Colonic mucosa (tissue), 4 donors: ENCODE results near the gene MAN1B1. TPM values are rescaled to one million over a fixed set of nuclear protein-coding genes. Genes with fewer than 3 reads are reported as not detected.
A peak's percentile ranks its signal among the peaks of the same experiment; 100 is the strongest.
"Not testable (repeated sequence)": the region's sequence is repeated elsewhere in the genome, so short reads cannot be mapped to it uniquely, and the experiment has no call there.

Experiments used
- DNase-seq: peaks from one replicate; pipeline ENCODE4 v3.0.0-alpha.2; 2020
- H3K27ac ChIP-seq: fragments of 200-600 bp; one replicate; pipeline ENCODE4 v1.8.0; 2021
- H3K27me3 ChIP-seq: fragments of 200-600 bp; one replicate; pipeline ENCODE4 v1.8.0; 2021
- H3K36me3 ChIP-seq: fragments of 200-600 bp; one replicate; pipeline ENCODE4 v1.8.0; 2021
- H3K4me1 ChIP-seq: fragments of 200-600 bp; one replicate; pipeline ENCODE4 v1.8.0; 2021; ENCODE audit warnings: mild to moderate bottlenecking
- H3K4me3 ChIP-seq: fragments of 200-600 bp; one replicate; pipeline ENCODE4 v1.8.0; 2021
- H3K9ac ChIP-seq, 2 donors: one replicate each; pipeline ENCODE4 v1.7.0; 2013; ENCODE audit warnings: control low read depth in 2 of 2, low read depth in 2 of 2, low read length in 2 of 2
- H3K9me3 ChIP-seq: fragments of 200-600 bp; one replicate; pipeline ENCODE4 v1.8.0; 2021
- CTCF ChIP-seq: fragments of 200-600 bp; IDR thresholded peaks from one replicate; pipeline ENCODE4 v1.8.0; 2022; ENCODE audit warnings: antibody characterized with exemption, mild to moderate bottlenecking
- intact Hi-C: fragments of 100-400 bp; cut with DNase I; formaldehyde crosslinking; loops from one replicate; pipeline ENCODE4 v1.14.1; 2022
- total RNA-seq, 2 donors: library from RNA; stranded (reverse); fragmentation: NEBNext Ultra II Directional in 1 of 2; extraction: Animal tissue kit (Norgen Biotek cat#: 25700) in 1 of 2; gene quantifications; one replicate each; pipeline ENCODE4 v1.2.1, GENCODE V29; 2021
- donor health status: healthy.
- donor health status: DM: no; HTN: no; CAD: no.
- donor health status: DM: no; HTN: no; CAD: no.

The MAN1B1 gene
- total RNA-seq, 2 donors from 2014 or later: 43.5 to 52.6 TPM

- H3K9me3 ChIP-seq: no peaks in the 10 kb centered on the region
- no peak within 1 kb of the TSS for H3K27ac ChIP-seq
- H3K36me3 ChIP-seq: no peaks in the 10 kb centered on the region
- DNase-seq: peak; percentile 78
- peak within 1 kb of the TSS; percentile 72 for H3K4me3 ChIP-seq
- no peak for TF ChIP-seq CTCF
- peak within 1 kb of the TSS; percentile 40 to 72 for H3K9ac ChIP-seq
- intact Hi-C loops: no loop called here
- no peaks in the 10 kb centered on the region for H3K4me1 ChIP-seq
- peaks cover 4% of the 10 kb centered on the region for H3K27me3 ChIP-seq
Observed at GRCh38 chr9:137114613-137115393, 28.0 kb downstream of the MAN1B1 start, which contains the start of gene DPP7. Gene DPP7, minus strand, starts transcription at chr9:137114733. Its CDS starts 20 bp downstream, at chr9:137114713.

DNA sequence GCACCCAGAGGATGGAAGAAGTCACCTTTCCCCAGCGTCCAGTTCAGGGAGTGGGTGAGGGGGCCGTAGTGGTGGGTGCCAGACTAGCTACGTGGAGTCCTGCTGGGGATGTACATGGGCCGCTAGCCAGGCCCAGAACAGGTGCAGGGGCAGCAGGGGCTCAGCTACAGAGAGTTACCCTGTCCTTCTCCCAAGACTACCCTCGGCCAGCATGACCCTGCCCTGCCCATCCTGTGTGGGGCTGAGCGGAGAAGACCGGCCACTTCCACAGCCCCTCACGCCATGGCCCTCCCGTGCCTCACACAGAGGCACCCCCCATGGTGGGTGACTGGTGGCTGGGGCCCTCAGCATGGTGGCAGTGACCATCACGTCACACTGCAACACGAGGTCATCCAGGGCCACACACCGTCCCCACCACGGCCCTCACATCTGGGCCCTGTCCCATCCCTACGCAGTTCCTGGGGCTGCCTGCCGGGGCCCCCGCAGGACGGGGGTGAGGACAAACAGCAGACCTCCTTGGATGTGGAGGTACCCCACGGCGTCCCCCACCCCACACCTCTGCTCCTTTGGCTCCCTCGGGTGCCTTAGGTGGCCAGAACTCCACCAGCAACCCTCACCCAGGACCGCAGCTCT lies 28.7 kb downstream of the MAN1B1 start:
- Histone ChIP-seq H3K9ac (peak overlapping the region in 1 of 2 donors; percentile 72), H3K4me1 (no peaks in the 10 kb centered on the region), H3K9me3 (no peaks in the 10 kb centered on the region), H3K27me3 (peaks cover 4% of the 10 kb centered on the region), H3K36me3 (no peaks in the 10 kb centered on the region), H3K4me3 (no peak overlapping the region), H3K27ac (no peak overlapping the region)
- intact Hi-C loops: no loop called here
- no peak for DNase-seq
- TF ChIP-seq CTCF: no peak

DNA sequence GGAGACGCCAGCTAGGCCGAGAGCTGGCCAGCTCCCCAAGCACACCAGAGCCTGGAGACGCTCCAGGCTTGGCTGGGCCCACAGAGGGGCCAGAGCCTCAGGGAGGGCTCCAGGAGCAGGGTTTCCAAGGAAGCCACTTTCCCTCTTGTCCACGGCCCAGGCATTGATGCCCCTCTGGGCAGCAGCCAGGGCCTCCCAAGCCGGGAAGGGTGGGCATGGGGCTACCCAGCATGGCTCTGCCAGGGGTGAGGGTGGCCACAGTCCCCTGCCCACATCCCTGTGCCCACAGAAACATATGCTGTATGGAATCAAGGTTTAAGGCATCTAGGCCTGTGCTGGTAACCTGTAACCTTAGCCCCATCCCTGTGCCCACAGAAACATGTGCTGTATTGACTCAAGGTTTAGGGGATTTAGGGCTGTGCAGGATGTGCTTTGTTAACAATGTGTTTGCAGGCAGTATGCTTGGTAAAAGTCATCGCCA lies 29.3 kb downstream of the MAN1B1 start:
- Histone ChIP-seq H3K36me3 (no peaks in the 10 kb centered on the region), H3K27me3 (peaks cover 4% of the 10 kb centered on the region), H3K9ac (no peak overlapping the region), H3K4me3 (no peak overlapping the region), H3K4me1 (no peaks in the 10 kb centered on the region), H3K27ac (no peak overlapping the region), H3K9me3 (no peaks in the 10 kb centered on the region)
- intact Hi-C loops: no loop called here
- no peak for DNase-seq
- no peak for TF ChIP-seq CTCF

GRCh38 chr9:137116728-137117127 lies 29.9 kb downstream of the MAN1B1 start:
- no peak overlapping the region for H3K4me3 ChIP-seq
- no peaks in the 10 kb centered on the region for H3K9me3 ChIP-seq
- intact Hi-C loops: no loop called here
- no peaks in the 10 kb centered on the region for H3K36me3 ChIP-seq
- H3K4me1 ChIP-seq: no peaks in the 10 kb centered on the region
- H3K27ac ChIP-seq: no peak overlapping the region
- peaks cover 4% of the 10 kb centered on the region for H3K27me3 ChIP-seq
- no peak for DNase-seq
- TF ChIP-seq CTCF: no peak
- no peak overlapping the region for H3K9ac ChIP-seq

GRCh38 chr9:137117269-137117731 lies 30.5 kb downstream of the MAN1B1 start:
- no peaks in the 10 kb centered on the region for H3K36me3 ChIP-seq
- intact Hi-C loops: no loop called here
- H3K9ac ChIP-seq: peak overlapping the region in 1 of 2 donors; percentile 12
- no peaks in the 10 kb centered on the region for H3K4me1 ChIP-seq
- H3K4me3 ChIP-seq: no peak overlapping the region
- H3K27me3 ChIP-seq: peaks cover 4% of the 10 kb centered on the region
- TF ChIP-seq CTCF: no peak
- no peak overlapping the region for H3K27ac ChIP-seq
- DNase-seq: no peak
- no peaks in the 10 kb centered on the region for H3K9me3 ChIP-seq

DNA sequence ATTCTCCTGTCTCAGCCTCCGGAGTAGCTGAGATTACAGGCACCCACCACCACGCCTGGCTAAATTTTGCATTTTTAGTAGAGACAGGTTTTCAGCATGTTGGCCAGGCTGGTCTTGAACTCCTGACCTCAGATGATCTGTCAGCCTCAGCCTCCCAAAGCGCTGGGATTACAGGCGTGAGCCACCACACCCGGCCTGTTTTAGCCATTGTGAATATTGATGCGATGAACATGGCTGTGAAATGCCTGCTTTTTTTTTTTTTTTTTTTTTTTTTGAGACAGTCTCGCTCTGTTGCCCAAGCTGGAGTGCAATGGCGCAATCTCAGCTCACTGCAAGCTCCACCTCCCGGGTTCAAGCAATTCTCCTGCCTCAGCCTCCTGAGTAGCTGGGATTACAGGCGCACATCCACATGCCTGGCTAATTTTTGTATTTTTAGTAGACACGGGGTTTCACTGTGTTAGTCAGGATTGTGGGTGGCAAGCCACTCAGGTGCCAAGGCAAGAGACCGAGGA lies 31.4 kb downstream of the MAN1B1 start:
- intact Hi-C loops, H3K9ac ChIP-seq, H3K27me3 ChIP-seq, H3K4me3 ChIP-seq, H3K27ac ChIP-seq, H3K4me1 ChIP-seq, H3K9me3 ChIP-seq, H3K36me3 ChIP-seq, DNase-seq: not testable (repeated sequence)

DNA sequence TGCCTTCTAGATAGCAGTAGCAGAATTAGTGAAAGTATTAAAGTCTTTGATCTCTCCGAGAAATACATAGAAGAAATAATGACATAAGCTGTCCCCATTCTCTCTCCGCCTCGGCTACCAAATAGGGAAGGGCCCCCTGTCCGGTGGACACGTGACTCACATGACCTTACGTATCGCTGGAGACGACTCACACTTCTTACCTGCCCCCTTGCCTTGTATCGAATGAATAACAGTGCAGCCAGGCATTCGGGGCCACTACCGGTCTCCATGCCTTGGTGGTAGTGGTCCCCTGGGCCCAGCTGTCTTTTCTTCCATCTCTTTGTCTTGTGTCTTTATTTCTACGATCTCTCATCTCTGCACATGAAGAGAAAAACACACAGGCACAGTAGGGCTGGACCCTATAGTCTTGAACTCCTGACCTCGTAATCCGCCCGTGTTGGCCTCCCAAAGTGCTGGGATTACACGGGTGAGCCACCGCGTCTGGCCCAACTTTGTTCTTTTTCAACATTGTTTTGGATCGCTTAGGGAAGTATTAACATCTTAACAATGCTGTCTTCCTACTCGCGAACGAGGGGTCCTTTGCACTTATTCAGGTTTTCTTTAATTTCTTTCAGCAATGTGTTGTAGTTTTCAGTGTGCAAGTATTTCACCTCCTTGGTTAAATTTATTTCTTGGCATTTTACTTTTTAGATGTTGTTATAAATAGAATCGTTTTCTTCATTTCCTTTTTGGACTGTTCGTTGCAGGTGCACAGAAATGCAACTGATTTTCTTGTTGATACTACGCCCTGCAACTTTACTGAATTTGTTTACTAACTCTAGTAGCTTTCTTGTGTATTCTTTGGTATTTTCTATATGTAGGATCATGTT lies 35.4 kb downstream of the MAN1B1 start:
- H3K4me3 ChIP-seq, H3K9ac ChIP-seq, H3K4me1 ChIP-seq, H3K36me3 ChIP-seq, DNase-seq, H3K27me3 ChIP-seq, H3K9me3 ChIP-seq, H3K27ac ChIP-seq: not testable (repeated sequence)
- intact Hi-C loops: loop anchor here (2.0 kb wide), 1 partner anchor 105 kb away; the partner anchor contains the start of gene RNF224
